Activated CD8-positive, alpha-beta T cell treated with anti-CD3 and anti-CD28 coated beads, Interleukin-2, amount 10 ng/mL, durations not matched to agents 7 days and 5 days (primary cell): Measurements from ENCODE around the gene MYO18A. TPM values are rescaled to one million over a fixed set of nuclear protein-coding genes. Genes with fewer than 3 reads are reported as not detected.

Experiments used
- ATAC-seq: fragments of 150-1000 bp; cut with Tn5 transposase; one replicate; pipeline ENCODE4 v1.10.0; 2021; ENCODE audit warnings: moderate library complexity
- CTCF ChIA-PET: fragments of 350-600 bp; sonication (Branson Sonifier 250); formaldehyde crosslinking; loops from one replicate; lab custom pipeline; 2021; ENCODE audit warnings: antibody characterized with exemption; lab: Charles Lee
- POLR2A ChIA-PET: fragments of 350-600 bp; sonication (Branson Sonifier 250); formaldehyde crosslinking; loops from one replicate; lab custom pipeline; 2021; ENCODE audit warnings: antibody characterized with exemption; lab: Charles Lee
- DNase-seq: peaks from one replicate; pipeline ENCODE4 v3.0.0-alpha.2; 2020
- H3K27ac Mint-ChIP-seq: one replicate; pipeline ENCODE4 v1.8.0; 2021; ENCODE audit warnings: mild to moderate bottlenecking, mixed read lengths
- H3K27me3 Mint-ChIP-seq: one replicate; pipeline ENCODE4 v1.8.0; 2021; ENCODE audit warnings: low read depth, mixed read lengths
- H3K36me3 Mint-ChIP-seq: one replicate; pipeline ENCODE4 v1.8.0; 2021; ENCODE audit warnings: low read depth, mixed read lengths
- H3K4me1 Mint-ChIP-seq: one replicate; pipeline ENCODE4 v1.8.0; 2021; ENCODE audit warnings: low read depth, mixed read lengths
- H3K4me3 Mint-ChIP-seq: one replicate; pipeline ENCODE4 v1.8.0; 2021; ENCODE audit warnings: mild to moderate bottlenecking, mixed read lengths
- H3K9me3 Mint-ChIP-seq: one replicate; pipeline ENCODE4 v1.8.0; 2022; ENCODE audit warnings: mixed read lengths; ENCODE audit not compliant: insufficient read depth
- total RNA-seq, 2 experiments: library from RNA; stranded (reverse); gene quantifications; one replicate each; pipeline ENCODE4 v1.2.3, GENCODE V29; 2021

The MYO18A gene
- total RNA-seq, 2 experiments from 2014 or later: 53.4 to 53.8 TPM

DNA sequence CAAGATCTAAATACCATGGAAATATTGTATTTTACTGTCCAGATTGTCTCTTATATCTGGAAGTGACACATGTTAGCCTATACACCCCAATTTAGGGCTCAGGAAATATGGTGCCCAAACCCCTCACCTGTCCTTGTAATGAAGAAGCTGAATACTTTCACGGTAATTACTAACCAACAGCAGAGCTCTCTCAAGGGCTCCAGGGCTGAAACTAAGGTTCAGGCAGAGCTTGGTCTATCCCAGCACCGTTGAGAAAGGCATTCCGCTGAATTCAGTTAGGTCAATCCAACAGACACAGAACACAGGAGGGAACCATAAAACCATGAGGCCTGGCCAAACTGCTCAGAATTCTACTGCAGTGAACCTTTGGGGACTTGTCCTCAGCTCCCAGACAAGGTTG, 14.9 kb downstream of the MYO18A start:
- POLR2A ChIA-PET: interaction anchor here (0.6 kb wide), 1 partner anchor 10 kb away, joined by 3 read pairs; no protein-coding TSS in a partner anchor

GRCh38 chr17:29163563-29163962, 16.6 kb downstream of the MYO18A start:
- no peaks in the 10 kb centered on the region for H3K36me3 Mint-ChIP-seq
- H3K4me1 Mint-ChIP-seq: peaks cover 12% of the 10 kb centered on the region
- ATAC-seq (no peak), DNase-seq (no peak)
- no peaks in the 10 kb centered on the region for H3K27me3 Mint-ChIP-seq
- H3K4me3 Mint-ChIP-seq: no peak overlapping the region
- no peaks in the 10 kb centered on the region for H3K9me3 Mint-ChIP-seq
- ChIA-PET POLR2A (no interaction called here), CTCF (interaction anchor here (0.8 to 5.5 kb wide), 5 partner anchors 14 to 87 kb away, joined by 3 to 25 read pairs (median 6); partner anchors contain the start of gene MYO18A)
- no peak overlapping the region for H3K27ac Mint-ChIP-seq

More for the DNA sequence above, 14.9 kb downstream of the MYO18A start:
- ATAC-seq (no peak), DNase-seq (no peak)
- H3K27ac Mint-ChIP-seq: no peak overlapping the region
- H3K9me3 Mint-ChIP-seq: no peaks in the 10 kb centered on the region
- no peak overlapping the region for H3K4me3 Mint-ChIP-seq
- CTCF ChIA-PET: interaction anchor here (1.0 to 5.5 kb wide), 5 partner anchors 10 to 49 kb away, joined by 3 to 25 read pairs (median 6); partner anchors contain the start of gene MYO18A
- H3K36me3 Mint-ChIP-seq: no peaks in the 10 kb centered on the region
- no peaks in the 10 kb centered on the region for H3K27me3 Mint-ChIP-seq
- no peaks in the 10 kb centered on the region for H3K4me1 Mint-ChIP-seq

GRCh38 chr17:29162909-29163341, 17.3 kb downstream of the MYO18A start:
- Mint-ChIP-seq H3K27ac (no peak overlapping the region), H3K9me3 (no peaks in the 10 kb centered on the region), H3K36me3 (no peaks in the 10 kb centered on the region), H3K4me1 (peaks cover 17% of the 10 kb centered on the region), H3K4me3 (no peak overlapping the region), H3K27me3 (no peaks in the 10 kb centered on the region)
- ChIA-PET CTCF (interaction anchor here (1.0 to 5.5 kb wide), 4 partner anchors 14 to 57 kb away, joined by 5 to 25 read pairs (median 7); partner anchors contain the start of gene MYO18A), POLR2A (no interaction called here)
- no peak for ATAC-seq
- no peak for DNase-seq

GRCh38 chr17:29162082-29162908, 17.9 kb downstream of the MYO18A start:
- H3K9me3 Mint-ChIP-seq: no peaks in the 10 kb centered on the region
- ChIA-PET CTCF (interaction anchor here (0.7 to 2.2 kb wide), 3 partner anchors 13 to 58 kb away, joined by 4 to 8 read pairs (median 6); no protein-coding TSS in a partner anchor), POLR2A (no interaction called here)
- H3K27me3 Mint-ChIP-seq: no peaks in the 10 kb centered on the region
- H3K27ac Mint-ChIP-seq: no peak overlapping the region
- peaks cover 21% of the 10 kb centered on the region for H3K4me1 Mint-ChIP-seq
- ATAC-seq (no peak), DNase-seq (no peak)
- no peaks in the 10 kb centered on the region for H3K36me3 Mint-ChIP-seq
- no peak overlapping the region for H3K4me3 Mint-ChIP-seq

- DNase-seq (no peak), ATAC-seq (no peak)
- no peaks in the 10 kb centered on the region for H3K9me3 Mint-ChIP-seq
- POLR2A ChIA-PET: interaction anchor here (0.8 kb wide), 1 partner anchor 17 kb away, joined by 4 read pairs; no protein-coding TSS in a partner anchor
- H3K27me3 Mint-ChIP-seq: no peaks in the 10 kb centered on the region
- H3K36me3 Mint-ChIP-seq: no peaks in the 10 kb centered on the region
- no peak overlapping the region for H3K27ac Mint-ChIP-seq
- H3K4me3 Mint-ChIP-seq: no peak overlapping the region
- CTCF ChIA-PET: interaction anchor here (1.5 to 1.8 kb wide), 2 partner anchors 36 to 60 kb away, joined by 4 to 5 read pairs; no protein-coding TSS in a partner anchor
- H3K4me1 Mint-ChIP-seq: peaks cover 31% of the 10 kb centered on the region
Measured at GRCh38 chr17:29160253-29160652, 19.9 kb downstream of the MYO18A start.

DNA sequence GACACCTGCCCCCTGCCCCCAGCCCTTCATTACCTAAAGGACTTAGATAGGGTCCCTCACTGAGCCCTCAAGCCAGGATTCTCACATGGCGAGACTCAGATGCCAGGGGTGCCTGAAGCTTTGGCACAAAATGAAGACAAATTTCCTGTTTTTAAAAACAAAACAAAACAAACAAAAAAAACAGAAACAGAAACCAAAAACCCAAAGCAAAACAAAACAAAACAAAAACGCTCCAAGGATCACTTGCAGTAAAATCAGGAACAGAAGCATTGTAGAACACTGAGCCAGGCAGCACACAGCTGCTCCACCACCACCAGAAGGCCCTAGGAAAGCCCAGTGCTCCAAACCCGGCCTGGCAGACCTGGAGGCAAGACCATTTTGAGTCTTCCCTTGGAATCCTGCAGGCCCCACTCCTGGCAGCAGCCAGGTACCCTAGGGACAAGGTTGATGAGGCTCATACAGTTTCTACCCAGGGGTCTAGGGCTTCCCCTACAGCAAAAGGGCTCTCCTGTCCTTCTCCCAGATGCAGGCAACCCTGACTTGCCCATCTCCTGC, 20.8 kb downstream of the MYO18A start:
- DNase-seq (no peak), ATAC-seq (no peak)
- POLR2A ChIA-PET: interaction anchor here (0.8 kb wide), 1 partner anchor 18 kb away, joined by 4 read pairs; no protein-coding TSS in a partner anchor
- H3K36me3 Mint-ChIP-seq: no peaks in the 10 kb centered on the region
- no peaks in the 10 kb centered on the region for H3K27me3 Mint-ChIP-seq
- H3K4me1 Mint-ChIP-seq: peaks cover 39% of the 10 kb centered on the region
- H3K9me3 Mint-ChIP-seq: no peaks in the 10 kb centered on the region
- H3K27ac Mint-ChIP-seq: peak overlapping the region; percentile 55
- no peak overlapping the region for H3K4me3 Mint-ChIP-seq
- CTCF ChIA-PET: interaction anchor here (1.1 to 1.5 kb wide), 2 partner anchors 10 to 36 kb away, joined by 4 to 5 read pairs; no protein-coding TSS in a partner anchor

DNA sequence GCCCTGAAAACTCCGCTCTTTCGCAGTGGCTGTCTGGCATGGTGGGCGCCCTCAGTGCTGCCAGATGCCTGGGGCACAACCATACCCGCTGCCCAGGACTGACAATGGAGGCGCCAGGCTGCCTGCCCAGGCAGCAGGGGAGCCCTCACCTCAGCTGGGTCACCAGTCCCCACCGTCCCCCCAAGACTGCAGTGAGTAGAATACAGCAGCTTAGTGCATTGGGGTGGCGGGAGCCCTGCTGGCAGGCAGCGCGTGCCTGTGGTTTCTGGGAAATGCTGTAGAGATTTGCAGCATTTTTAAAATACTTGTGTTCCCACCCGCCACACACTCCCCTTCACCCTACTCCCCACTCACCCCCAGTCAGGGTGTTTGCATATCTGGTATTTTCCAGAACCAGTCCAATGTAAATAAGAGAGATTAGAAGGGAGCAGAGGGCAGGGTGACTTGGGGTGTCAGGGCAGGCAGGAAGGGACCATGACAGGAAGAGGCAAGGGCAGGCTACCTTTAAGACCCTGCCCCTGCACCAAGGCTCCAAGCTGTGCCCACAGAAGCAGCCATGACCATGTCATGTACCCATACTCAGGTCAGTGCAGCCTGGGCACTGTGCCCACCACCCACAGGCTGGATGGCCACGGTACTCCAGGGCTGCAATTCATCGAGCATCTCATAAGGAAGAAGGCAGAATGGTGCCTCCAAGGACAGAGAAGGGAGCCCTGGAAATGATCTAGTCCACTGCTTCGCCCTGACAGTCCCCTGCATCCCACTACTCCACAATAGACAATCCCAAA, 21.5 kb downstream of the MYO18A start:
- Mint-ChIP-seq H3K4me3 (no peak overlapping the region), H3K36me3 (no peaks in the 10 kb centered on the region), H3K27ac (peak overlapping the region; percentile 32), H3K27me3 (no peaks in the 10 kb centered on the region), H3K9me3 (no peaks in the 10 kb centered on the region), H3K4me1 (peaks cover 46% of the 10 kb centered on the region)
- ChIA-PET POLR2A (no interaction called here), CTCF (interaction anchor here (1.1 to 1.5 kb wide), 2 partner anchors 10 to 35 kb away, joined by 4 to 5 read pairs; no protein-coding TSS in a partner anchor)
- DNase-seq (no peak), ATAC-seq (no peak)

GRCh38 chr17:29158096-29158487, 22.1 kb downstream of the MYO18A start:
- no peak for ATAC-seq
- Mint-ChIP-seq H3K27ac (no peak overlapping the region), H3K36me3 (no peaks in the 10 kb centered on the region), H3K4me3 (no peak overlapping the region), H3K4me1 (peaks cover 48% of the 10 kb centered on the region), H3K9me3 (no peaks in the 10 kb centered on the region), H3K27me3 (no peaks in the 10 kb centered on the region)
- DNase-seq: no peak
- ChIA-PET CTCF (no interaction called here), POLR2A (no interaction called here)

- ChIA-PET CTCF (interaction anchor here (0.9 to 5.8 kb wide), 3 partner anchors 8 to 33 kb away, joined by 4 to 35 read pairs (median 4); partner anchors contain the start of gene MYO18A), POLR2A (no interaction called here)
- Mint-ChIP-seq H3K36me3 (no peaks in the 10 kb centered on the region), H3K4me1 (peaks cover 48% of the 10 kb centered on the region), H3K9me3 (no peaks in the 10 kb centered on the region), H3K27me3 (no peaks in the 10 kb centered on the region), H3K27ac (peak overlapping the region; percentile 18), H3K4me3 (no peak overlapping the region)
- DNase-seq: no peak
- no peak for ATAC-seq
Measured at GRCh38 chr17:29157310-29157709, 22.9 kb downstream of the MYO18A start.

GRCh38 chr17:29156781-29157180, 23.4 kb downstream of the MYO18A start:
- peaks cover 48% of the 10 kb centered on the region for H3K4me1 Mint-ChIP-seq
- ATAC-seq: no peak
- no peaks in the 10 kb centered on the region for H3K36me3 Mint-ChIP-seq
- CTCF ChIA-PET: interaction anchor here (0.9 to 5.8 kb wide), 5 partner anchors 8 to 40 kb away, joined by 4 to 35 read pairs (median 4); partner anchors contain the start of gene MYO18A
- H3K27ac Mint-ChIP-seq: peak overlapping the region; percentile 39
- POLR2A ChIA-PET: interaction anchor here (2.2 kb wide), 2 partner anchors 17 to 20 kb away, joined by 11 to 13 read pairs; no protein-coding TSS in a partner anchor
- no peaks in the 10 kb centered on the region for H3K9me3 Mint-ChIP-seq
- H3K4me3 Mint-ChIP-seq: no peak overlapping the region
- H3K27me3 Mint-ChIP-seq: no peaks in the 10 kb centered on the region
- no peak for DNase-seq

GRCh38 chr17:29155966-29156338, 24.2 kb downstream of the MYO18A start:
- Mint-ChIP-seq H3K36me3 (no peaks in the 10 kb centered on the region), H3K4me1 (peaks cover 51% of the 10 kb centered on the region), H3K4me3 (no peak overlapping the region), H3K9me3 (no peaks in the 10 kb centered on the region), H3K27ac (peak overlapping the region; percentile 52), H3K27me3 (no peaks in the 10 kb centered on the region)
- DNase-seq (no peak), ATAC-seq (no peak)
- POLR2A ChIA-PET: interaction anchor here (0.5 to 2.2 kb wide), 3 partner anchors 16 to 25 kb away, joined by 3 to 13 read pairs (median 11); no protein-coding TSS in a partner anchor
- CTCF ChIA-PET: interaction anchor here (1.0 to 5.8 kb wide), 10 partner anchors 11 to 138 kb away, joined by 3 to 35 read pairs (median 4); partner anchors contain the start of genes MYO18A and NUFIP2
